Measurements from ENCODE around the gene RGR.

GRCh38 chr10:84258034-84258695 is 13.3 kb downstream of the RGR start:
- TF ChIP-seq CTCF (conservative IDR thresholded peaks at IDR 0.05): no peak
- no peak for TF ChIP-seq ZFX (IDR thresholded peaks at IDR 0.05)
